ENCODE data around the gene FFAR3.

The FFAR3 gene

DNA sequence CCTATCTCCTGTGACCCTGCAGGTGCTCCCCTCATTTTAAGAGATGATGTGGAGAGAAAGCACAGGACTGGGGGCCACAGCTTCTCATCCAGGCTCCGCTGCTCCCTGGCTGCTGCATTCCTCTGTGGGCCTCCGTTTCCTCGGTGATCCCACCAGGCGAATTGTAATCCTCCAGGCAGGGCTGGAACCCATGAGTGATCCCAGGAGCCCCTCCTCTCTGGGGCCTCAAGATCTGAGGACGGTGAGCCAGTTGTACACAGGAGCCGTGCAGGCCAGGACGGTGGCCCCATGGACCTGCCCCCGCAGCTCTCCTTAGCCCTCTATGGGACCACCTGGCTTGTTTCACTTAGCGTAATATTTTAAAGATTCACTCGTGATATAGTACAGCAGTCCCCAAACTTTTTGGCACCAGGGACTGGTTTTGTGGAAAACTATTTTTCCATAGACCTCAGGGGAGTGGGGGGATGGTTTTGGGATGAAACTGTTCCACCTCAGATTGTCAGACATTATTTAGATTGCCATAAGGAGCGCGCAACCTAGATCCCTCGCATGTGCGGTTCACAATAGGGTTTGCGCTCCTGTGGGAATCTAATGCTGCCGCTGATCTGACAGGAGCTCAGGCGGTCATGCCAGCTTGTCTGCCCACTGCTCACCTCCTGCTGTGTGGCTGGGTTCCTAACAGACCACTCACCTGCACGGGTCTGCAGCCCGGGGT lies 5.6 kb downstream of the FFAR3 start:
- TF ChIP-seq EZH2phosphoT487 (IDR thresholded peaks at IDR 0.05; ENCODE audit: low read length), result no peak
- TF ChIP-seq, protein P1, sequence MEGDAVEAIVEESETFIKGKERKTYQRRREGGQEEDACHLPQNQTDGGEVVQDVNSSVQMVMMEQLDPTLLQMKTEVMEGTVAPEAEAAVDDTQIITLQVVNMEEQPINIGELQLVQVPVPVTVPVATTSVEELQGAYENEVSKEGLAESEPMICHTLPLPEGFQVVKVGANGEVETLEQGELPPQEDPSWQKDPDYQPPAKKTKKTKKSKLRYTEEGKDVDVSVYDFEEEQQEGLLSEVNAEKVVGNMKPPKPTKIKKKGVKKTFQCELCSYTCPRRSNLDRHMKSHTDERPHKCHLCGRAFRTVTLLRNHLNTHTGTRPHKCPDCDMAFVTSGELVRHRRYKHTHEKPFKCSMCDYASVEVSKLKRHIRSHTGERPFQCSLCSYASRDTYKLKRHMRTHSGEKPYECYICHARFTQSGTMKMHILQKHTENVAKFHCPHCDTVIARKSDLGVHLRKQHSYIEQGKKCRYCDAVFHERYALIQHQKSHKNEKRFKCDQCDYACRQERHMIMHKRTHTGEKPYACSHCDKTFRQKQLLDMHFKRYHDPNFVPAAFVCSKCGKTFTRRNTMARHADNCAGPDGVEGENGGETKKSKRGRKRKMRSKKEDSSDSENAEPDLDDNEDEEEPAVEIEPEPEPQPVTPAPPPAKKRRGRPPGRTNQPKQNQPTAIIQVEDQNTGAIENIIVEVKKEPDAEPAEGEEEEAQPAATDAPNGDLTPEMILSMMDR (IDR thresholded peaks at IDR 0.05; ENCODE audit: low read length), result no peak
- TF ChIP-seq EZH2 (optimal IDR thresholded peaks at IDR 0.05; ENCODE audit: low read depth, low read length), result no peak
- Histone ChIP-seq H4K20me1 (ENCODE audit: insufficient read depth, low read length) (no peaks in the 10 kb centered on the region), H3F3A (ENCODE audit: insufficient read depth, low read length) (no peaks in the 10 kb centered on the region), H3K27me3 (replicated peaks; ENCODE audit: insufficient read depth, low read length) (peaks cover 71% of the 10 kb centered on the region), H3K4me2 (ENCODE audit: low read depth, low read length) (no peak overlapping the region), H2AFZ (ENCODE audit: low read length) (no peak overlapping the region), H3K27ac (ENCODE audit: low read length) (no peak overlapping the region), H3K9me3 (replicated peaks; ENCODE audit: insufficient read depth, low read length) (no peaks in the 10 kb centered on the region), H3K79me2 (ENCODE audit: low read length) (no peaks in the 10 kb centered on the region), H3K9ac (ENCODE audit: low read length) (no peak overlapping the region), H3K9me2 (replicated peaks; ENCODE audit: insufficient read depth, low read length) (no peaks in the 10 kb centered on the region), H3K4me1 (ENCODE audit: low read length) (no peaks in the 10 kb centered on the region), H3K4me3 (ENCODE audit: low read length) (no peak overlapping the region), H3K36me3 (replicated peaks; ENCODE audit: insufficient read depth, low read length) (no peaks in the 10 kb centered on the region)
- DNase-seq, result no peak

DNA sequence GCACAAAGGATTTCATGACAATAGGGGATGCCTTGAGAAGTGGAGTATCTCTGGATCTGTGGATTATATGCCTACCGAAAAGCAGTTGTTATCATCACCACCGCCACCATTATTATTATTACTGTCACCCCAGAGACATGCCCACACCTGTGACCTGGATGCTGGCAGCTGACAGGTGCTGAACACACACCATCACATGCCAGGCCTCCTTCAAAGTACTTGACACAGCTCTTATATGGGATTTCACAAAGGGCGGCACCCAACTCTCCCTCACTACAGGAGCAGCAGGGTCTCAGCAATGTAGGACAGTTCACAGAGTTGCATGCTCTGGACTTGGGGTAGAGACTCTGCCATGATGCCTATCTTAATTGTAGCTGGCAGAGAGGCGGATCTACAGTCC lies 7.0 kb downstream of the FFAR3 start:
- H3K9me3 ChIP-seq (replicated peaks; ENCODE audit: insufficient read depth, low read length), result no peaks in the 10 kb centered on the region
- peaks cover 80% of the 10 kb centered on the region for H3K27me3 ChIP-seq (replicated peaks; ENCODE audit: insufficient read depth, low read length)
- H3K36me3 ChIP-seq (replicated peaks; ENCODE audit: insufficient read depth, low read length), result no peaks in the 10 kb centered on the region
- H3K4me1 ChIP-seq (ENCODE audit: low read length), result no peaks in the 10 kb centered on the region
- no peak overlapping the region for H3K9ac ChIP-seq (ENCODE audit: low read length)
- DNase-seq, result no peak
- H2AFZ ChIP-seq (ENCODE audit: low read length), result no peak overlapping the region
- no peaks in the 10 kb centered on the region for H3K79me2 ChIP-seq (ENCODE audit: low read length)
- no peak overlapping the region for H3K27ac ChIP-seq (ENCODE audit: low read length)
- no peaks in the 10 kb centered on the region for H4K20me1 ChIP-seq (ENCODE audit: insufficient read depth, low read length)
- no peaks in the 10 kb centered on the region for H3K9me2 ChIP-seq (replicated peaks; ENCODE audit: insufficient read depth, low read length)
- H3K4me3 ChIP-seq (ENCODE audit: low read length), result no peak overlapping the region
- no peaks in the 10 kb centered on the region for H3F3A ChIP-seq (ENCODE audit: insufficient read depth, low read length)
- TF ChIP-seq EZH2phosphoT487 (IDR thresholded peaks at IDR 0.05; ENCODE audit: low read length) (no peak), EZH2 (optimal IDR thresholded peaks at IDR 0.05; ENCODE audit: low read depth, low read length) (no peak)
- TF ChIP-seq, protein P1 (IDR thresholded peaks at IDR 0.05; ENCODE audit: low read length), result no peak
- H3K4me2 ChIP-seq (ENCODE audit: low read depth, low read length), result no peak overlapping the region

DNA sequence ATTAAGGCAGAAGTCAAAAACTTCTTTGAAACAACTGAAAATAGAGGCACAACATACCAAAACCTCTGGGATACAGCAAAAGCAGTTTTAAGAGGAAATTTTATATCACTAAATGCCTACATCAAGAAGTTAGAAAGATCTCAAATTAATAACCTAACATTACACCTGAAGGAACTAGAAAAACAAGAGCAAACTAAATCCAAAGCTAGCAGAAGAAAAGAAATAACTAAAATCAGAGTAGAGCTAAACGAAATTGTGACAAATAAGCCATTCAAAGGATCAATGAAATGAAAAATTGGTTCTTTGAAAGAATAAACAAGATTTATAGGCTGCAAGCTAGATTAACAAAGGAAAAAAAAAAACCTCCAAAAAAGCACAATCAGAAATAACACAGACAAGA lies 10.1 kb downstream of the FFAR3 start:
- Histone ChIP-seq H3K36me3 (replicated peaks; ENCODE audit: insufficient read depth, low read length) (no peaks in the 10 kb centered on the region), H3K79me2 (ENCODE audit: low read length) (no peaks in the 10 kb centered on the region), H3F3A (ENCODE audit: insufficient read depth, low read length) (no peaks in the 10 kb centered on the region), H3K4me2 (ENCODE audit: low read depth, low read length) (no peak overlapping the region), H3K4me1 (ENCODE audit: low read length) (no peaks in the 10 kb centered on the region), H3K9ac (ENCODE audit: low read length) (no peak overlapping the region), H3K27me3 (replicated peaks; ENCODE audit: insufficient read depth, low read length) (peaks cover 53% of the 10 kb centered on the region), H3K4me3 (ENCODE audit: low read length) (no peak overlapping the region), H3K9me2 (replicated peaks; ENCODE audit: insufficient read depth, low read length) (no peaks in the 10 kb centered on the region), H3K9me3 (replicated peaks; ENCODE audit: insufficient read depth, low read length) (no peaks in the 10 kb centered on the region), H4K20me1 (ENCODE audit: insufficient read depth, low read length) (no peaks in the 10 kb centered on the region), H3K27ac (ENCODE audit: low read length) (no peak overlapping the region), H2AFZ (ENCODE audit: low read length) (no peak overlapping the region)
- TF ChIP-seq EZH2phosphoT487 (IDR thresholded peaks at IDR 0.05; ENCODE audit: low read length) (no peak), EZH2 (optimal IDR thresholded peaks at IDR 0.05; ENCODE audit: low read depth, low read length) (no peak)
- TF ChIP-seq, protein P1 (IDR thresholded peaks at IDR 0.05; ENCODE audit: low read length), result no peak
- DNase-seq, result no peak

All from MM.1S (cell line).